ENCODE measurements around the gene UBL7. TPM values are rescaled to one million over a fixed set of nuclear protein-coding genes. Genes with fewer than 3 reads are reported as not detected.

The UBL7 gene
- total RNA-seq, 1 experiment from 2014 or later: 65.3 TPM

DNA sequence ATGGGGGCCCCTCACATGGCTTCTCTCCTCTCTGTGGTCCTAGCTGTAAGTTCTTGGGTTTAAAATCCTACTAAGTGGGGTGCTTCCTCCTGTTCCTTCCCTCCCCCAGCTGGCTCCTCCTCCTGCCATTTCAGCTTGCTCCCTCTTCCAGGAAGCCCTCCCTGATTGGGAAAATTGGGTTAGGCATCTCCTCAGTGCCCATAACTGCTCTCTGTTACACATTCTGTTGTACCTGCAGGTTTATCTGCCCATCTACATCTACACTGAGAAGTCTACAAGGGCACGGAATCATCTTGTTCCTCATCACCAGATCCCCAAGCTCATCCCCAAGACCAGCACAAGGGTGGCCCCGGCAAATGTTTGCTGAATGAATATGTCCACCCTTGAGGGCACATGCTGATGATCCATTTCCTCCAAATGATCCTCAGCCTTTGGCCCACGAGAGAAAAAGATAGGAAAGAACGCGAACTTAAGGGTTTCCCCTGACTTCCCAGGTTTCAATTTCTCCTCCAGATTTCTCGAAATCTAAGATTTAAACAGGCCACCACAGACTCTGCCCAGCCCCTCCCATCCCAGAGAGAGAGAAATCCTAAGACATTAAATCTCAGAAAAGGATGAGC, 31.1 kb downstream of the UBL7 start:
- Histone ChIP-seq H2AFZ (ENCODE audit: low read depth, low read length, poor library complexity, severe bottlenecking) (no peak overlapping the region), H3K4me3 (replicated peaks in 1 of 2; ENCODE audit: low read depth in 1 of 2, low read length in 2 of 2) (no peak overlapping the region), H3K9ac (ENCODE audit: low read length) (no peak overlapping the region), H3K27me3 (ENCODE audit: insufficient read depth, low read length) (no peaks in the 10 kb centered on the region), H3K9me2 (ENCODE audit: insufficient read depth) (no peaks in the 10 kb centered on the region), H3K79me2 (ENCODE audit: insufficient read depth, low read length) (peaks cover 88% of the 10 kb centered on the region), H4K20me1 (ENCODE audit: insufficient read depth) (no peaks in the 10 kb centered on the region), H3K27ac (ENCODE audit: low read depth, low read length) (no peak overlapping the region; the same call in 1 of the 2 replicates), H3K4me1 (ENCODE audit: control insufficient read depth in 1 of 2, insufficient read depth in 2 of 2, low read length in 2 of 2) (peaks cover 24 to 88% of the 10 kb centered on the region in 2 experiments), H3K4me2 (ENCODE audit: low read length) (peak overlapping the region; percentile 17; the same call in 1 of the 2 replicates), H3K36me3 (ENCODE audit: control insufficient read depth in 1 of 2, insufficient read depth in 2 of 2, low read length in 2 of 2) (peaks cover 0 to 5% of the 10 kb centered on the region in 2 experiments; a peak in 1 of 4 replicates), H3K9me3 (ENCODE audit: control insufficient read depth in 1 of 2, insufficient read depth in 1 of 2, low read depth in 1 of 2, low read length in 2 of 2) (no peaks in the 10 kb centered on the region)
- CTCF ChIA-PET: no interaction called here
- intact Hi-C loops (cut with micrococcal nuclease): no loop called here
- ATAC-seq (no peak), DNase-seq (ENCODE audit: low read depth, low spot score) (no peak)
- no TSS peak for BruUV-seq (replicated peaks)
- TF ChIP-seq CBX3 (IDR thresholded peaks at IDR 0.05; ENCODE audit: low read depth): no peak
- TF ChIP-seq JUND (IDR thresholded peaks at IDR 0.05): no peak
- no peak for TF ChIP-seq ZFX (IDR thresholded peaks at IDR 0.05)
- TF ChIP-seq ZNF274 (IDR thresholded peaks at IDR 0.05; ENCODE audit: low read depth, low read length): no peak
- no peak for TF ChIP-seq SP1 (IDR thresholded peaks at IDR 0.05; ENCODE audit: low read depth)
- no peak for TF ChIP-seq POLR2A (IDR thresholded peaks at IDR 0.05; ENCODE audit: borderline replicate concordance, extremely low read depth, insufficient read depth, insufficient read length)
- TF ChIP-seq SIN3A (IDR thresholded peaks at IDR 0.05; ENCODE audit: low read depth): no peak
- no peak for TF ChIP-seq RAD21 (IDR thresholded peaks at IDR 0.05; ENCODE audit: low read depth)
- TF ChIP-seq POLR2AphosphoS5 (IDR thresholded peaks at IDR 0.05; ENCODE audit: low read depth, low read length): no peak
- TF ChIP-seq YY1 (IDR thresholded peaks at IDR 0.05; ENCODE audit: extremely low read depth, insufficient replicate concordance, low read depth, low read length): no peak
- TF ChIP-seq, protein P1, sequence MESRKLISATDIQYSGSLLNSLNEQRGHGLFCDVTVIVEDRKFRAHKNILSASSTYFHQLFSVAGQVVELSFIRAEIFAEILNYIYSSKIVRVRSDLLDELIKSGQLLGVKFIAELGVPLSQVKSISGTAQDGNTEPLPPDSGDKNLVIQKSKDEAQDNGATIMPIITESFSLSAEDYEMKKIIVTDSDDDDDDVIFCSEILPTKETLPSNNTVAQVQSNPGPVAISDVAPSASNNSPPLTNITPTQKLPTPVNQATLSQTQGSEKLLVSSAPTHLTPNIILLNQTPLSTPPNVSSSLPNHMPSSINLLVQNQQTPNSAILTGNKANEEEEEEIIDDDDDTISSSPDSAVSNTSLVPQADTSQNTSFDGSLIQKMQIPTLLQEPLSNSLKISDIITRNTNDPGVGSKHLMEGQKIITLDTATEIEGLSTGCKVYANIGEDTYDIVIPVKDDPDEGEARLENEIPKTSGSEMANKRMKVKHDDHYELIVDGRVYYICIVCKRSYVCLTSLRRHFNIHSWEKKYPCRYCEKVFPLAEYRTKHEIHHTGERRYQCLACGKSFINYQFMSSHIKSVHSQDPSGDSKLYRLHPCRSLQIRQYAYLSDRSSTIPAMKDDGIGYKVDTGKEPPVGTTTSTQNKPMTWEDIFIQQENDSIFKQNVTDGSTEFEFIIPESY (IDR thresholded peaks at IDR 0.05; ENCODE audit: extremely low read depth, insufficient replicate concordance, low read length): no peak
- TF ChIP-seq ELF1 (IDR thresholded peaks at IDR 0.05; ENCODE audit: borderline replicate concordance, low read depth): no peak
- TF ChIP-seq FOSL1 (IDR thresholded peaks at IDR 0.05; ENCODE audit: low read depth): no peak
- RAD21 ChIA-PET (ENCODE audit: low non-redundant PET in 1 of 2, low total read pairs in 2 of 2, uncharacterized antibody in 2 of 2, unreplicated experiment in 2 of 2): no interaction called here
- POLR2A ChIA-PET: interaction anchor here (1.4 to 2.1 kb wide), 2 partner anchors 10 to 24 kb away, joined by 3 to 6 read pairs; no protein-coding TSS in a partner anchor
